MM.1S (cell line): ENCODE results near the gene FMR1NB.

Experiments used
- DNase-seq: peaks from one replicate; pipeline ENCODE4 v3.0.0-alpha.2; 2015
- H2AFZ ChIP-seq: fragments of 300-600 bp; sonication (generic); 2 replicates; pipeline ENCODE4 v1.6.0; 2016; ENCODE audit warnings: antibody characterized with exemption, low read length
- H3F3A ChIP-seq: fragments of 300-600 bp; sonication (generic); 2 replicates; pipeline ENCODE4 v1.6.1; 2016; ENCODE audit warnings: mild to moderate bottlenecking, antibody characterized with exemption, low read length, moderate library complexity, mixed read lengths; ENCODE audit not compliant: insufficient read depth
- H3K27ac ChIP-seq: fragments of 300-600 bp; sonication (generic); 2 replicates; pipeline ENCODE4 v1.5.1; 2016; ENCODE audit warnings: mild to moderate bottlenecking, low read length
- H3K27me3 ChIP-seq: fragments of 300-600 bp; sonication (generic); replicated peaks from 2 replicates; pipeline ENCODE4 v1.6.0; 2016; ENCODE audit warnings: low read length; ENCODE audit not compliant: insufficient read depth
- H3K36me3 ChIP-seq: fragments of 300-600 bp; sonication (generic); replicated peaks from 2 replicates; pipeline ENCODE4 v1.6.1; 2016; ENCODE audit warnings: mild to moderate bottlenecking, low read length, mixed read lengths; ENCODE audit not compliant: insufficient read depth
- H3K4me1 ChIP-seq: fragments of 300-600 bp; sonication (generic); 2 replicates; pipeline ENCODE4 v1.6.1; 2016; ENCODE audit warnings: low read length, mixed read lengths
- H3K4me2 ChIP-seq: fragments of 300-600 bp; sonication (generic); 2 replicates; pipeline ENCODE4 v1.6.0; 2016; ENCODE audit warnings: low read depth, low read length
- H3K4me3 ChIP-seq: fragments of 300-600 bp; sonication (generic); 2 replicates; pipeline ENCODE4 v1.5.1; 2016; ENCODE audit warnings: low read length, mixed read lengths
- H3K79me2 ChIP-seq: fragments of 300-600 bp; sonication (generic); 2 replicates; pipeline ENCODE4 v1.6.1; 2016; ENCODE audit warnings: mixed run types, low read length, mixed read lengths
- H3K9ac ChIP-seq: fragments of 300-600 bp; sonication (generic); 2 replicates; pipeline ENCODE4 v1.6.1; 2016; ENCODE audit warnings: low read length, mixed read lengths
- H3K9me2 ChIP-seq: fragments of 300-600 bp; sonication (generic); replicated peaks from 2 replicates; pipeline ENCODE4 v1.6.1; 2016; ENCODE audit warnings: mild to moderate bottlenecking, low read length, mixed read lengths; ENCODE audit not compliant: insufficient read depth
- H3K9me3 ChIP-seq: fragments of 300-600 bp; sonication (generic); replicated peaks from 2 replicates; pipeline ENCODE4 v1.6.1; 2016; ENCODE audit warnings: mild to moderate bottlenecking, low read length, mixed read lengths; ENCODE audit not compliant: insufficient read depth
- H4K20me1 ChIP-seq: fragments of 300-600 bp; sonication (generic); 2 replicates; pipeline ENCODE4 v1.6.1; 2016; ENCODE audit warnings: mild to moderate bottlenecking, low read length, moderate library complexity, mixed read lengths; ENCODE audit not compliant: insufficient read depth
- EZH2 ChIP-seq: fragments of 300-600 bp; sonication (generic); optimal IDR thresholded peaks from 2 replicates; pipeline ENCODE3; 2017; ENCODE audit warnings: low read depth, mild to moderate bottlenecking, antibody characterized with exemption, low read length, mixed read lengths
- EZH2phosphoT487 ChIP-seq: fragments of 300-600 bp; sonication (generic); IDR thresholded peaks from 2 replicates; pipeline ENCODE4 v1.6.1; 2018; ENCODE audit warnings: antibody characterized with exemption, low read length
- TF ChIP-seq, protein P1 (sequence below): fragments of 300-600 bp; sonication (generic); IDR thresholded peaks from 2 replicates; pipeline ENCODE4 v1.5.1; 2016; ENCODE audit warnings: antibody characterized with exemption, low read length, mixed read lengths

Gene FMR1NB

DNA sequence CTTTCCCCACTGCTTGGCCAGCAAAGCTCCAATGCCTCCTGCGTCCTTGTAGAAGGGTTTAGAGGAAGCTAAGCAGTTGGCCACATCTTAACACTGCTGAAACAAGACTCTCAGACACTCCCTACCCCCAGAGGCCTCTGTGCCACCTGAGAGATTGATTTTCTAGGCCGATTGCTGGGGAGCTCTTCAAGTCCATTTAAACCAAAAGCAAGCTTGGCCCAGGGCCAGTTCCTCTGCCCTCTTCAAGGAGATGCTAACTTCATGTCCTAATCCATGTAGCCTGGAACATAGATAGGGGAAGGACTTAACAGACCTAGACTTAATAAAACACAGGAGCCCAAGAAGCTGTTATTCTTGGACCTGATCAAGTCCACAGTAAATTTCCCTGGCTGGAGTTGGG, 27.2 kb upstream of the FMR1NB start:
- Histone ChIP-seq H3K79me2 (no peaks in the 10 kb centered on the region), H3K4me1 (no peaks in the 10 kb centered on the region), H3K9me2 (no peaks in the 10 kb centered on the region), H3K9ac (no peak overlapping the region), H3K27me3 (no peaks in the 10 kb centered on the region), H3K27ac (no peak overlapping the region), H3K4me3 (no peak overlapping the region), H2AFZ (no peak overlapping the region), H3K9me3 (no peaks in the 10 kb centered on the region), H3K4me2 (no peak overlapping the region), H3K36me3 (no peaks in the 10 kb centered on the region), H4K20me1 (no peaks in the 10 kb centered on the region), H3F3A (no peaks in the 10 kb centered on the region)
- no peak for DNase-seq
- TF ChIP-seq EZH2phosphoT487, result no peak
- TF ChIP-seq EZH2, result no peak
- TF ChIP-seq, protein P1, sequence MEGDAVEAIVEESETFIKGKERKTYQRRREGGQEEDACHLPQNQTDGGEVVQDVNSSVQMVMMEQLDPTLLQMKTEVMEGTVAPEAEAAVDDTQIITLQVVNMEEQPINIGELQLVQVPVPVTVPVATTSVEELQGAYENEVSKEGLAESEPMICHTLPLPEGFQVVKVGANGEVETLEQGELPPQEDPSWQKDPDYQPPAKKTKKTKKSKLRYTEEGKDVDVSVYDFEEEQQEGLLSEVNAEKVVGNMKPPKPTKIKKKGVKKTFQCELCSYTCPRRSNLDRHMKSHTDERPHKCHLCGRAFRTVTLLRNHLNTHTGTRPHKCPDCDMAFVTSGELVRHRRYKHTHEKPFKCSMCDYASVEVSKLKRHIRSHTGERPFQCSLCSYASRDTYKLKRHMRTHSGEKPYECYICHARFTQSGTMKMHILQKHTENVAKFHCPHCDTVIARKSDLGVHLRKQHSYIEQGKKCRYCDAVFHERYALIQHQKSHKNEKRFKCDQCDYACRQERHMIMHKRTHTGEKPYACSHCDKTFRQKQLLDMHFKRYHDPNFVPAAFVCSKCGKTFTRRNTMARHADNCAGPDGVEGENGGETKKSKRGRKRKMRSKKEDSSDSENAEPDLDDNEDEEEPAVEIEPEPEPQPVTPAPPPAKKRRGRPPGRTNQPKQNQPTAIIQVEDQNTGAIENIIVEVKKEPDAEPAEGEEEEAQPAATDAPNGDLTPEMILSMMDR, result no peak

DNA sequence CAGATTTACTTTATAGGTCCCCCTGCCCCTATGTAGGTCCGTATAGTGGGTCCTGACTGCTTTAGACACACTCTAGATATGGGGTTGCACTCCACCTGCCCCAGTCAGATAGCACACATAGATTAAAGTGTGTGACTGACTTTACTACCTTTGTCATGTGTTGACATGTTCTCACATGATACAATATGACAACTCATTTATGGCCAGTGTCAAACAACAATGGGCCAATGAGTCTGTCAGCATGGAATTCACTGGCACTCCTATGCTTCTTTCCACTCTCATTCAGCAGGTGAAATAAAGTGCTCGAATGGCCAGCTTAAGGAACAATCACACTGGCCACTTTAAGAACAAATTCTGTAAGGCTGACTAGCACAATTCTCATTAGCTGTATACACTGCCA, 23.8 kb upstream of the FMR1NB start:
- Histone ChIP-seq H3K9me2 (no peaks in the 10 kb centered on the region), H3K9ac (no peak overlapping the region), H3K27me3 (no peaks in the 10 kb centered on the region), H3K4me1 (no peaks in the 10 kb centered on the region), H3K4me2 (no peak overlapping the region), H3K36me3 (no peaks in the 10 kb centered on the region), H3K79me2 (no peaks in the 10 kb centered on the region), H4K20me1 (no peaks in the 10 kb centered on the region), H3K4me3 (no peak overlapping the region), H3F3A (no peaks in the 10 kb centered on the region), H2AFZ (no peak overlapping the region), H3K9me3 (no peaks in the 10 kb centered on the region), H3K27ac (no peak overlapping the region)
- TF ChIP-seq, protein P1, result no peak
- TF ChIP-seq EZH2phosphoT487 (no peak), EZH2 (no peak)
- no peak for DNase-seq

DNA sequence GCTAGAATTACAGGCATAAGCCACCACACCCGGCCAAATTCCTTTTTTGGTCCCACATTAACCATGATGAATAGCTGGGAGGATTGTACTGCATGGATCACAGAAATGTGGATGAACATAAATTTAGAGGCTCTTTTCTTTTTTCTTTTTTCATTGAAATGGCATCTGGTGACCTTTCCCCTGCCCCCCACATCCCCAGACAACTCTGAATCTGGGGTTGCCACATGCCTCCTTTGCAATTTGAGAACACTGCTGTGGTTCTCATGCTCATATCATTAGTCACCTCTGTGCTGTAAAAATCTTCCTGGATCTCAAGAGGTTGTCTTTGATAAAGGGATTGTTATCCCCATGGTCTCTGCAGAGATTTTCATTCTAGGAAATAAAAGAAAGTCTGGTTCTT, 22.8 kb upstream of the FMR1NB start:
- Histone ChIP-seq H3K4me3 (no peak overlapping the region), H3K27me3 (no peaks in the 10 kb centered on the region), H3K9me2 (no peaks in the 10 kb centered on the region), H3F3A (no peaks in the 10 kb centered on the region), H3K27ac (no peak overlapping the region), H3K9me3 (no peaks in the 10 kb centered on the region), H3K4me2 (no peak overlapping the region), H2AFZ (no peak overlapping the region), H3K36me3 (no peaks in the 10 kb centered on the region), H3K79me2 (no peaks in the 10 kb centered on the region), H3K9ac (no peak overlapping the region), H3K4me1 (no peaks in the 10 kb centered on the region), H4K20me1 (no peaks in the 10 kb centered on the region)
- no peak for DNase-seq
- TF ChIP-seq, protein P1, result no peak
- TF ChIP-seq EZH2phosphoT487 (no peak), EZH2 (no peak)
